DND-41 (cell line): ENCODE measurements around the gene RALGPS1.

Experiments
- ATAC-seq: fragments of 200-7000 bp; cut with Tn5 transposase; 3 replicates; pipeline ENCODE4 v1.9.1; 2021; ENCODE audit warnings: low read depth; ENCODE audit not compliant: insufficient read depth
- DNase-seq: peaks from one replicate; pipeline ENCODE4 v3.0.0-alpha.2; 2020
- H2AFZ ChIP-seq: 2 replicates; pipeline ENCODE4 v1.6.0; 2012; ENCODE audit warnings: low read depth, low read length
- H3K27ac ChIP-seq: 2 replicates; pipeline ENCODE4 v1.5.1; 2012; ENCODE audit warnings: low read length, inconsistent platforms
- H3K27me3 ChIP-seq: fragments of 200-600 bp; sonication (generic); 2 replicates; pipeline ENCODE4 v1.6.0; 2012; ENCODE audit warnings: low read length, mild to moderate bottlenecking, inconsistent platforms; ENCODE audit not compliant: insufficient read depth, poor library complexity
- H3K36me3 ChIP-seq: 2 replicates; pipeline ENCODE4 v1.5.1; 2012; ENCODE audit warnings: low read length, inconsistent platforms; ENCODE audit not compliant: insufficient read depth
- H3K4me1 ChIP-seq: 2 replicates; pipeline ENCODE4 v1.5.1; 2012; ENCODE audit warnings: mild to moderate bottlenecking, low read length; ENCODE audit not compliant: insufficient read depth
- H3K4me2 ChIP-seq: 2 replicates; pipeline ENCODE4 v1.6.0; 2012; ENCODE audit warnings: mild to moderate bottlenecking, moderate library complexity, low read length, inconsistent platforms; ENCODE audit not compliant: insufficient read depth
- H3K4me3 ChIP-seq, 2 experiments: fragments of 200-600 bp in 1 of 2; shearing (Covaris generic) in 1 of 2; 2 replicates each; pipeline ENCODE4 v1.5.1; 2012 to 2016; ENCODE audit warnings: inconsistent platforms in 2 of 2, low read length in 2 of 2, mild to moderate bottlenecking in 2 of 2, low read depth in 1 of 2, moderate library complexity in 1 of 2
- H3K79me2 ChIP-seq: 2 replicates; pipeline ENCODE4 v1.6.0; 2012; ENCODE audit warnings: low read length, inconsistent platforms; ENCODE audit not compliant: insufficient read depth
- H3K9ac ChIP-seq: 2 replicates; pipeline ENCODE4 v1.6.0; 2012; ENCODE audit warnings: low read depth, mild to moderate bottlenecking, inconsistent platforms, low read length, moderate library complexity
- H3K9me3 ChIP-seq: 2 replicates; pipeline ENCODE4 v1.5.1; 2012; ENCODE audit warnings: low read length, moderate library complexity, mild to moderate bottlenecking, inconsistent platforms; ENCODE audit not compliant: insufficient read depth, severe bottlenecking
- H4K20me1 ChIP-seq: 2 replicates; pipeline ENCODE4 v1.6.0; 2012; ENCODE audit warnings: low read length; ENCODE audit not compliant: insufficient read depth
- CTCF ChIP-seq: IDR thresholded peaks from 2 replicates; pipeline ENCODE4 v1.5.1; 2012; ENCODE audit warnings: borderline replicate concordance, low read length, moderate library complexity, mild to moderate bottlenecking; ENCODE audit not compliant: poor library complexity, severe bottlenecking; ENCODE audit errors: extremely low read depth
- EZH2 ChIP-seq: IDR thresholded peaks from 3 replicates; pipeline ENCODE4 v1.6.1; 2012; ENCODE audit warnings: borderline replicate concordance, low read depth, mild to moderate bottlenecking, moderate library complexity, low read length, inconsistent platforms; ENCODE audit not compliant: severe bottlenecking

RALGPS1 gene

DNA sequence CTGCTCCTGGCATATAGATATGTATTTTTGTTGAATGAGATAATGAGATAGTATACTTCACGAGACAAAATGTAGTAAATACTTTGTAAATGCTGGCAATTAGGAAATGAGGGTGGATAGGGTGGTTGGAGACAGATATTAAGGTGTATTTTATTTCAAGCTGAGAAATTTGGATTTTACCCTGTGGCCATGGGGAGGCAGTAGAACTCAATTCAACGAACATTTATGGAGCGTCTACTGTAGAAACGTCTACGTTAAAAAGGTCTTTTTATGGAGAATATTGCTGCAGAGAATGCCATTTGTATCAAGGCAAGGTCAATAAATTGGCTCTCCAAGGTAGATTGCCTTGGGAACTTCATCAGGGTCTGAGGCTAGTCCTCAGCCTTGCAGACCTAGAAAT, 21.5 kb upstream of the RALGPS1 start:
- no peak for ATAC-seq
- Histone ChIP-seq H3K4me2 (no peak overlapping the region), H3K27me3 (no peaks in the 10 kb centered on the region), H3K27ac (no peak overlapping the region), H4K20me1 (no peaks in the 10 kb centered on the region), H3K4me3 (no peak overlapping the region), H3K9ac (no peak overlapping the region), H3K4me1 (no peaks in the 10 kb centered on the region), H3K79me2 (no peaks in the 10 kb centered on the region), H2AFZ (no peak overlapping the region), H3K9me3 (no peaks in the 10 kb centered on the region), H3K36me3 (no peaks in the 10 kb centered on the region)
- no peak for TF ChIP-seq EZH2
- peak; percentile 17 for TF ChIP-seq CTCF
- DNase-seq = no peak

DNA sequence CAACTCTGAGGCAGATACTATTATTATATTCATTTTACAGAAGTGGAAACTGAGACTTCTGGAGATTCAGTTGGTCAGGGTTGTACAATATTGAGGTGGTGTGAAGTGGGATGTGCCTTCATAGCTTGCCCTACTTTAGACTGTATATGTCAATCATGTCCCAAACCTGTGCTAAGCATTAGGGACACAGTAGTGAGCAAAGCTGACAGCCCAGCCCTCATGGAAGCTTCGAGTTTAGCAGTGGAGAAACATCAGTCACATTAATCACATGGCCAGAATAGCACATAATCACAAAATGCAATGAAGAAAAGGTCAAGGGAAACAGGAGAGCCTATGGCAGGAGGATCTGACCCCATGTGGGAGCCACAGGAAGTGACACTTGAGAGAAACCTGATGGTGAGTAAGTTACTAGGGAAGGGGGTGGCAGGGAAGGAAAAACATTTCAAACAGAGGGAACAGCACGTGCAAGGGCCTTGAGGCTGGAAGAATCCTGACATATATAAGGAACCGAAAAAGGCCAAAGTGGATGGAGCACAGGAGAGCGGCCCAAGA, 20.5 kb upstream of the RALGPS1 start:
- no peaks in the 10 kb centered on the region for H3K9me3 ChIP-seq
- H3K27ac ChIP-seq = no peak overlapping the region
- no peak overlapping the region for H3K9ac ChIP-seq
- no peaks in the 10 kb centered on the region for H3K79me2 ChIP-seq
- no peak overlapping the region for H2AFZ ChIP-seq
- DNase-seq (no peak), ATAC-seq (no peak)
- H3K4me3 ChIP-seq = no peak overlapping the region
- H3K36me3 ChIP-seq = no peaks in the 10 kb centered on the region
- H3K27me3 ChIP-seq = no peaks in the 10 kb centered on the region
- no peaks in the 10 kb centered on the region for H3K4me1 ChIP-seq
- no peak overlapping the region for H3K4me2 ChIP-seq
- no peaks in the 10 kb centered on the region for H4K20me1 ChIP-seq
- TF ChIP-seq EZH2 = no peak
- TF ChIP-seq CTCF = no peak

DNA sequence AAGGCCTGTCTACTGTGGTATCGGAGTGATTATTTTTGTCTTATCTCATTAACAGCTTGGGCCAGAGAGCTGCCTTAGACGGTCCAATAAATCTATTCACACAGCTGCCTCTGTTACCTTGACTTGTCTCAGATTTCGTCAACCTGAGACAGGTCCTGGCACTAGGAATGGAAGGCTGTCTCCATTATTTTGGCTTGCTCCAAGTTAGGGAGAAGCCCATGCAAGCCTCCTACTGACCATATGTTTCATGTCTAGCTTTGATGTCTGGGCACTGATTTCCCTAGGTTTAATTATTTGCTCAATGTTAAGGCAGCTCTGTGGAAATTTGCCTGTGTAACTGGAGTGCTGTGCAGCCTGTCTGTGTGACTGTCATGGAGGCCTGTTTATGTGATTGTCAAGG, 12.4 kb upstream of the RALGPS1 start:
- no peaks in the 10 kb centered on the region for H3K36me3 ChIP-seq
- no peak overlapping the region for H3K4me3 ChIP-seq
- no peaks in the 10 kb centered on the region for H3K27me3 ChIP-seq
- no peak overlapping the region for H3K9ac ChIP-seq
- H3K9me3 ChIP-seq = peaks cover 6% of the 10 kb centered on the region
- no peaks in the 10 kb centered on the region for H3K79me2 ChIP-seq
- H4K20me1 ChIP-seq = no peaks in the 10 kb centered on the region
- DNase-seq (no peak), ATAC-seq (no peak)
- no peak overlapping the region for H3K4me2 ChIP-seq
- no peaks in the 10 kb centered on the region for H3K4me1 ChIP-seq
- no peak overlapping the region for H2AFZ ChIP-seq
- TF ChIP-seq EZH2 (no peak), CTCF (no peak)
- no peak overlapping the region for H3K27ac ChIP-seq

DNA sequence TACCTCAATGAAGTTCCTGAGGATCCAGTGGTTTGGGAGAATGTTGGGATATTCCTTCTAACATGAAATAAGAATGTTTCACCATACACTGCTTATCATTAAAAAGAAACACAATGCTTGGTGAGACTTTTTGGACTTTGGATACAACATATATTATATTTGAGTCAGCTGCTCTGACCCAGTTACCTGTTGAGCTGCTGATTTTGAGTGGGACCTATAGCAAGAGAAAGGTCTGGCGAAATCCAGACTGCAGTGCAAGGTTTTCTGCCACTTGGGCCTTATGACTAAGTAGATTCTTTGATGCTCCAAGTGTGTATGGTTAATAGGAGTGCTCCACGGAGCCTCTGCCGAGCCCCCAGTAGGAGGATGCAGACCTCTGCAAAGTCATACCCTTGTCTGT, 10.0 kb upstream of the RALGPS1 start:
- Histone ChIP-seq H3K9me3 (peaks cover 6% of the 10 kb centered on the region), H3K79me2 (no peaks in the 10 kb centered on the region), H3K4me3 (no peak overlapping the region), H3K4me2 (no peak overlapping the region), H3K4me1 (no peaks in the 10 kb centered on the region), H3K27ac (no peak overlapping the region), H3K36me3 (no peaks in the 10 kb centered on the region), H3K27me3 (no peaks in the 10 kb centered on the region), H4K20me1 (no peaks in the 10 kb centered on the region), H2AFZ (no peak overlapping the region), H3K9ac (no peak overlapping the region)
- TF ChIP-seq CTCF (no peak), EZH2 (no peak)
- DNase-seq = no peak
- ATAC-seq = no peak
